Mammary epithelial cell (primary cell): ENCODE data around the gene DLG5.

Experiments used
- CTCF ChIP-seq, 2 donors: IDR thresholded peaks in 1 of 2; conservative IDR thresholded peaks in 1 of 2; 2 replicates each; pipeline ENCODE4 v1.5.1; 2011 to 2012; ENCODE audit warnings: inconsistent platforms in 2 of 2, low read length in 2 of 2, mild to moderate bottlenecking in 2 of 2, control low read depth in 1 of 2, low read depth in 1 of 2; ENCODE audit not compliant: insufficient read depth in 1 of 2; ENCODE audit errors: extremely low read depth in 1 of 2
- EZH2 ChIP-seq: IDR thresholded peaks from 2 replicates; pipeline ENCODE4 v1.6.1; 2012; ENCODE audit warnings: low read length, inconsistent platforms, borderline replicate concordance

GRCh38 chr10:77879065-77879464 is 47.5 kb downstream of the DLG5 start:
- TF ChIP-seq EZH2 = no peak
- TF ChIP-seq CTCF (conservative IDR thresholded peaks at IDR 0.05 in 1 of 2, IDR thresholded peaks at IDR 0.05 in 1 of 2; ENCODE audit: extremely low read depth in 1 of 2, insufficient read depth in 1 of 2, low read depth in 1 of 2, low read length in 2 of 2) = no peak
